Esophagus squamous epithelium (tissue), 4 donors: ENCODE data around the gene LSM4.

Experiments used
- POLR2A ChIP-seq, 4 donors: fragments of 450-650 bp; IDR thresholded peaks; one replicate each; pipeline ENCODE4 v1.6.1; 2017; ENCODE audit warnings: antibody characterized with exemption in 4 of 4, mild to moderate bottlenecking in 4 of 4, moderate library complexity in 3 of 4
- TF ChIP-seq, protein P1 (sequence below), 6 experiments: fragments of 450-650 bp in 4 of 6; fragments of 200-600 bp in 2 of 6; sonication (generic) in 2 of 6; IDR thresholded peaks; one replicate each; pipeline ENCODE4 v1.5.1; 2016 to 2019; ENCODE audit warnings: antibody characterized with exemption in 6 of 6, mild to moderate bottlenecking in 4 of 6, moderate library complexity in 4 of 6

DNA sequence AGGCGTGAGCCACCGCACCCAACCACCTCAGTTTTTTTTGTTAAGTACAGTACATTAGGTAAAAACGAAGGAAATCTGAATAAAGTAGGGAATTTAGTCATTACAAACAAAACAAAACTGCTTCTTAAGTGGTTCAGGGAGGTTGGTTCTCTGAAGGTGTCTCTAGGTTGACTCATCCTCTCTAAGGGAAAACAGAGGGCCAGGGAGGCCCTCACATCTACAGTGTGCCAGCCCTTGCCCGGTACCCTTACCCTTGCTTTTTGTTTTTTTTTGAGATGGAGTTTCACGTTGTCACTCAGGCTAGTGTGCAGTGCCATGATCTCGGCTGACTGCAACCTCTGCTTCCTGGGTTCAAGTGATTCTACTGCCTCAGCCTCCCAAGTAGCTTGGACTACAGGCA lies 24.3 kb downstream of the LSM4 start:
- TF ChIP-seq, protein P1, sequence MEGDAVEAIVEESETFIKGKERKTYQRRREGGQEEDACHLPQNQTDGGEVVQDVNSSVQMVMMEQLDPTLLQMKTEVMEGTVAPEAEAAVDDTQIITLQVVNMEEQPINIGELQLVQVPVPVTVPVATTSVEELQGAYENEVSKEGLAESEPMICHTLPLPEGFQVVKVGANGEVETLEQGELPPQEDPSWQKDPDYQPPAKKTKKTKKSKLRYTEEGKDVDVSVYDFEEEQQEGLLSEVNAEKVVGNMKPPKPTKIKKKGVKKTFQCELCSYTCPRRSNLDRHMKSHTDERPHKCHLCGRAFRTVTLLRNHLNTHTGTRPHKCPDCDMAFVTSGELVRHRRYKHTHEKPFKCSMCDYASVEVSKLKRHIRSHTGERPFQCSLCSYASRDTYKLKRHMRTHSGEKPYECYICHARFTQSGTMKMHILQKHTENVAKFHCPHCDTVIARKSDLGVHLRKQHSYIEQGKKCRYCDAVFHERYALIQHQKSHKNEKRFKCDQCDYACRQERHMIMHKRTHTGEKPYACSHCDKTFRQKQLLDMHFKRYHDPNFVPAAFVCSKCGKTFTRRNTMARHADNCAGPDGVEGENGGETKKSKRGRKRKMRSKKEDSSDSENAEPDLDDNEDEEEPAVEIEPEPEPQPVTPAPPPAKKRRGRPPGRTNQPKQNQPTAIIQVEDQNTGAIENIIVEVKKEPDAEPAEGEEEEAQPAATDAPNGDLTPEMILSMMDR (IDR thresholded peaks at IDR 0.05): no peak
- TF ChIP-seq POLR2A (IDR thresholded peaks at IDR 0.05): no peak
